ENCODE measurements around the gene MKX. TPM values are rescaled to one million over a fixed set of nuclear protein-coding genes. Genes with fewer than 3 reads are reported as not detected.

Gene MKX
- total RNA-seq, 1 donor from 2014 or later: not detected

DNA sequence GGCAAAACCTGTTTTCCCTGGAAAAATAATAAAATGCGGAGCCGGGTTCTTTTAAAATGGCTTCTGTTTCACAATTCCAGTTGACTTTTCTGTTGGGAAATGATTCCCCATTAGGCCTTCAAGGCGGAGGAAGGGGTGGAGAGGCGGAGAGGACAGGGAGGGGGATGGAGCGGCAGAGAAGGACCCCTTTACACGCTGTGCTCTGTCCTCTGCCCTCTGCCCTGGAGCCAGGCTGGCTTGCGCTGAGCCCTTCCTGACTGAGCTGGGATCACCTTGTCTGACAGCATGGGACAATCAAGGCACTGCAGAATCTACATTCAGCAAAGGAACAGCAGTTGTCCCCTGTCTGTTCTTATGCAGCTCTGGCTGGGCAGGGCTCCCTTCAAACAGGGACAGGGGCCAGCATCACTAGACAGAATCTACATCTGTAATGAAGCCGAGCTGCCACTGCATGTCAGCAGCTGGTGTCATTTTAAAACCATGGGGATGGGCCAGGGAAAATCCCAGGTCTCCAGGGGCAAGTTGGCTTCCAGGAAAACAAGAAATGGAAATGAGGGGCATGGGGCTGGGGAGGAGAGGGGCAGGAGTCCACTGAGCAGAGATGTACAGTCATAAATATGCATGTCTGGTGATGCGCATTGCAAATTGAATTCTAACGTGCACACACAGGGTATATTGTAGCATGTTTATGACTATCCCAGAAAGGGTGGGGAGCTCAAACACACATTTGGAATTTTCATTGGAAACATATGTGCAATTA lies 120.0 kb downstream of the MKX start:
- Mint-ChIP-seq H3K36me3 (no peaks in the 10 kb centered on the region), H3K4me1 (peaks cover 26% of the 10 kb centered on the region), H3K27me3 (ENCODE audit: low read depth) (no peaks in the 10 kb centered on the region), H3K27ac (no peak overlapping the region), H3K9me3 (no peaks in the 10 kb centered on the region), H3K4me3 (no peak overlapping the region)
- DNase-seq (ENCODE audit: low spot score in 2 of 2, unreplicated experiment in 2 of 2): no peak
- TF ChIP-seq, protein P1, sequence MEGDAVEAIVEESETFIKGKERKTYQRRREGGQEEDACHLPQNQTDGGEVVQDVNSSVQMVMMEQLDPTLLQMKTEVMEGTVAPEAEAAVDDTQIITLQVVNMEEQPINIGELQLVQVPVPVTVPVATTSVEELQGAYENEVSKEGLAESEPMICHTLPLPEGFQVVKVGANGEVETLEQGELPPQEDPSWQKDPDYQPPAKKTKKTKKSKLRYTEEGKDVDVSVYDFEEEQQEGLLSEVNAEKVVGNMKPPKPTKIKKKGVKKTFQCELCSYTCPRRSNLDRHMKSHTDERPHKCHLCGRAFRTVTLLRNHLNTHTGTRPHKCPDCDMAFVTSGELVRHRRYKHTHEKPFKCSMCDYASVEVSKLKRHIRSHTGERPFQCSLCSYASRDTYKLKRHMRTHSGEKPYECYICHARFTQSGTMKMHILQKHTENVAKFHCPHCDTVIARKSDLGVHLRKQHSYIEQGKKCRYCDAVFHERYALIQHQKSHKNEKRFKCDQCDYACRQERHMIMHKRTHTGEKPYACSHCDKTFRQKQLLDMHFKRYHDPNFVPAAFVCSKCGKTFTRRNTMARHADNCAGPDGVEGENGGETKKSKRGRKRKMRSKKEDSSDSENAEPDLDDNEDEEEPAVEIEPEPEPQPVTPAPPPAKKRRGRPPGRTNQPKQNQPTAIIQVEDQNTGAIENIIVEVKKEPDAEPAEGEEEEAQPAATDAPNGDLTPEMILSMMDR (IDR thresholded peaks at IDR 0.05; ENCODE audit: unreplicated experiment): no peak

DNA sequence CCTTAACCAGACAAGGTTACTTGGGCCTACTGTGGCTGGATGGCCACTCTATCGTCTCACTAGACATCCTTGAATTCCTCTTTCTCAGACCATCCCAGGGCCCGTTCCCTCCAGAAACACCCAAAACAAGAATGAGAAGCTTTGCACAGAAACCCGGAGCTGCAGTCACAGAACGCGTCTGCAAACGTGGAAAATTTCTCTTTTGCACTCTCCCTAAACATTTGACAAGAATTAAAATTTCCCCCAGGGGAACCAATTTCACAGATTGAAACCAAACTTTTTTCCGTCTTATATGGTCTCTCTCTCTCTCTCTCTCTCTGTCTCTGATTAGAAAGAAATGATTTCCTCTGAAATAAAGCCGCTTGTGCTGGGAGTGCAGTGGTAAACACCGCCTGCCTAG lies 120.7 kb downstream of the MKX start:
- TF ChIP-seq, protein P1 (IDR thresholded peaks at IDR 0.05; ENCODE audit: unreplicated experiment): no peak
- Mint-ChIP-seq H3K27ac (no peak overlapping the region), H3K36me3 (no peaks in the 10 kb centered on the region), H3K4me1 (peaks cover 33% of the 10 kb centered on the region), H3K4me3 (no peak overlapping the region), H3K9me3 (no peaks in the 10 kb centered on the region), H3K27me3 (ENCODE audit: low read depth) (no peaks in the 10 kb centered on the region)
- no peak for DNase-seq (ENCODE audit: low spot score in 2 of 2, unreplicated experiment in 2 of 2)

Other genes starting within 250 kb of the MKX start
- gene RAB18, start 241.5 kb downstream of the MKX start, total RNA-seq: 88.4 to 93.7 TPM (median 91.9 TPM) in 3 replicates

All from mesothelial cell of epicardium (in vitro differentiated cells).